ENCODE results near the gene GRID1. TPM values are rescaled to one million over a fixed set of nuclear protein-coding genes. Genes with fewer than 3 reads are reported as not detected.
A peak's percentile ranks its signal among the peaks of the same experiment; 100 is the strongest.

Gene GRID1
- total and polyA plus RNA-seq, 10 donors: 0.06 to 0.42 (median 0.15) TPM; not detected in 4

- TF ChIP-seq, protein P1, sequence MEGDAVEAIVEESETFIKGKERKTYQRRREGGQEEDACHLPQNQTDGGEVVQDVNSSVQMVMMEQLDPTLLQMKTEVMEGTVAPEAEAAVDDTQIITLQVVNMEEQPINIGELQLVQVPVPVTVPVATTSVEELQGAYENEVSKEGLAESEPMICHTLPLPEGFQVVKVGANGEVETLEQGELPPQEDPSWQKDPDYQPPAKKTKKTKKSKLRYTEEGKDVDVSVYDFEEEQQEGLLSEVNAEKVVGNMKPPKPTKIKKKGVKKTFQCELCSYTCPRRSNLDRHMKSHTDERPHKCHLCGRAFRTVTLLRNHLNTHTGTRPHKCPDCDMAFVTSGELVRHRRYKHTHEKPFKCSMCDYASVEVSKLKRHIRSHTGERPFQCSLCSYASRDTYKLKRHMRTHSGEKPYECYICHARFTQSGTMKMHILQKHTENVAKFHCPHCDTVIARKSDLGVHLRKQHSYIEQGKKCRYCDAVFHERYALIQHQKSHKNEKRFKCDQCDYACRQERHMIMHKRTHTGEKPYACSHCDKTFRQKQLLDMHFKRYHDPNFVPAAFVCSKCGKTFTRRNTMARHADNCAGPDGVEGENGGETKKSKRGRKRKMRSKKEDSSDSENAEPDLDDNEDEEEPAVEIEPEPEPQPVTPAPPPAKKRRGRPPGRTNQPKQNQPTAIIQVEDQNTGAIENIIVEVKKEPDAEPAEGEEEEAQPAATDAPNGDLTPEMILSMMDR (IDR thresholded peaks at IDR 0.05 in 8 of 11, conservative IDR thresholded peaks at IDR 0.05 in 3 of 11): no peak
- TF ChIP-seq POLR2AphosphoS5 (IDR thresholded peaks at IDR 0.05) (no peak), POLR2A (IDR thresholded peaks at IDR 0.05) (no peak)
- Histone ChIP-seq H3K27me3 (replicated peaks in 1 of 7) (peaks cover 0 to 37% (median 0%) of the 10 kb centered on the region in 7 donors), H3K9me3 (peaks cover 0 to 17% (median 11%) of the 10 kb centered on the region in 8 donors), H3K27ac (no peak overlapping the region), H3K36me3 (no peaks in the 10 kb centered on the region), H3K4me3 (no peak overlapping the region), H3K4me1 (no peaks in the 10 kb centered on the region)
- WGBS, 5 donors: 54 to 87% (median 80%) methylated on average over 2 of the region's 2 CpGs
- DNase-seq: peak; percentile 36
- intact Hi-C loops (cut with DNase I; ENCODE audit: low total_unique reads): no loop called here
Measured at GRCh38 chr10:86251426-86251825, 115.2 kb downstream of the GRID1 start.

DNA sequence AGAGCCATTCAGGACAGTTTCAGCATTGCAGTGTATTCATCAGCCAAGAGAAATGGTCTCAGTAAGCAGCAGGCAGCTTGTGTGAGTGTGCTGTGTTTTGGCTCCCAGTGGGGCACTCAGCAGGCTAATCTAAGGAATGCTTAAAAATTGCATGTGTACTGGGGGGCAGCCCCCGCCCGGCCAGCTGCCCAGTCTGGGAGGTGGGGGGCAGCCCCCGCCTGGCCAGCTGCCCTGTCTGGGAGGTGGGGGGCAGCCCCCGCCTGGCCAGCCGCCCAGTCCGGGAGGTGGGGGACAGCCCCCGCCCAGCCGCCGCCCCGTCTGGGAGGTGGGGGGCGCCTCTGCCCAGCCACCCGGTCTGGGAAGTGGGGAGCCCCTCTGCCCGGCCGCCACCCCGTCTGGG, 116.2 kb downstream of the GRID1 start:
- intact Hi-C loops (cut with DNase I; ENCODE audit: low total_unique reads): no loop called here
- TF ChIP-seq POLR2A (IDR thresholded peaks at IDR 0.05) (no peak), POLR2AphosphoS5 (IDR thresholded peaks at IDR 0.05) (no peak)
- TF ChIP-seq, protein P1 (IDR thresholded peaks at IDR 0.05 in 8 of 11, conservative IDR thresholded peaks at IDR 0.05 in 3 of 11): no peak
- 77 to 96% (median 93%) methylated on average over 9 to 15 of the region's 15 CpGs for WGBS, 5 donors

GRCh38 chr10:86249794-86250193, 116.8 kb downstream of the GRID1 start:
- Histone ChIP-seq H3K4me3 (no peak overlapping the region), H3K9me3 (peaks cover 0 to 17% (median 11%) of the 10 kb centered on the region in 8 donors), H3K27ac (no peak overlapping the region), H3K27me3 (replicated peaks in 1 of 7) (peaks cover 0 to 33% (median 0%) of the 10 kb centered on the region in 7 donors), H3K36me3 (no peaks in the 10 kb centered on the region), H3K4me1 (no peaks in the 10 kb centered on the region)
- TF ChIP-seq POLR2AphosphoS5 (IDR thresholded peaks at IDR 0.05) (no peak), POLR2A (IDR thresholded peaks at IDR 0.05) (no peak)
- TF ChIP-seq, protein P1 (IDR thresholded peaks at IDR 0.05 in 8 of 11, conservative IDR thresholded peaks at IDR 0.05 in 3 of 11): no peak
- intact Hi-C loops (cut with DNase I; ENCODE audit: low total_unique reads): no loop called here
- DNase-seq: no peak

More for the DNA sequence above, 116.2 kb downstream of the GRID1 start:
- no peaks in the 10 kb centered on the region for H3K4me1 ChIP-seq
- H3K9me3 ChIP-seq: peaks cover 0 to 17% (median 11%) of the 10 kb centered on the region in 8 donors
- no peak overlapping the region for H3K27ac ChIP-seq
- no peaks in the 10 kb centered on the region for H3K36me3 ChIP-seq
- H3K27me3 ChIP-seq (replicated peaks in 1 of 7): peaks cover 0 to 35% (median 0%) of the 10 kb centered on the region in 7 donors
- peak; percentile 44 for DNase-seq
- no peak overlapping the region for H3K4me3 ChIP-seq

DNA sequence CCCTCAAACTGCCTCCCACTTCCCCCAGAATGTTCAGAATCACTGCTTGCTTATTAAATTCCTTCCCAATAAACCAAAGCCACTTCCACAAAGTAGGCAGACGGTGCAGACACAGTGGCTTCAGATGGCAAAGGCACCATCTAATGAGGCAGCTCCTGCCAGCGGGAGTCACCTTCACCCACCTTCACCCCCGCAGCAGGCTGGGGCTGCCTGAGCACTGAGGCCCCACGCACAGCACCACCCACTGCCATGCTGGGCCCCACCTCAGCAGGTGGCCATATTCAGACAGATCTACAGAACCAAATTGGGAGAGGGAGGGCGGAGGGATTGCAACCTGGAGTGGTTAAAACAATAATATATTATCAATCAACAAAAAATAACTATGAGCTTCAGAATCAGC, 118.5 kb downstream of the GRID1 start:
- no peak overlapping the region for H3K4me3 ChIP-seq
- no peaks in the 10 kb centered on the region for H3K4me1 ChIP-seq
- peaks cover 0 to 17% (median 11%) of the 10 kb centered on the region in 8 donors for H3K9me3 ChIP-seq
- no peak for TF ChIP-seq POLR2A (IDR thresholded peaks at IDR 0.05)
- TF ChIP-seq, protein P1 (IDR thresholded peaks at IDR 0.05 in 8 of 11, conservative IDR thresholded peaks at IDR 0.05 in 3 of 11): no peak
- no peak for TF ChIP-seq POLR2AphosphoS5 (IDR thresholded peaks at IDR 0.05)
- no peak overlapping the region for H3K27ac ChIP-seq
- WGBS, 5 donors: 73 to 88% (median 86%) methylated on average over 5 of the region's 5 CpGs
- intact Hi-C loops (cut with DNase I; ENCODE audit: low total_unique reads): no loop called here
- peaks cover 0 to 23% (median 0%) of the 10 kb centered on the region in 7 donors for H3K27me3 ChIP-seq (replicated peaks in 1 of 7)
- peak; percentile 55 for DNase-seq
- H3K36me3 ChIP-seq: no peaks in the 10 kb centered on the region
